B cell (primary cell): ENCODE data around the gene BRSK2. TPM values are rescaled to one million over a fixed set of nuclear protein-coding genes. Genes with fewer than 3 reads are reported as not detected.

ENCODE experiments used
- ATAC-seq: fragments of 200-7000 bp; cut with Tn5 transposase; one replicate; pipeline ENCODE4 v1.10.0; 2021; ENCODE audit warnings: low read depth, mild to moderate bottlenecking, moderate number of reproducible peaks, moderate library complexity
- CTCF ChIA-PET: fragments of 350-600 bp; sonication (Branson Sonifier 250); formaldehyde crosslinking; loops from one replicate; lab custom pipeline; 2021; ENCODE audit warnings: antibody characterized with exemption, inconsistent platforms; lab: Charles Lee
- POLR2A ChIA-PET: fragments of 350-600 bp; sonication (Branson Sonifier 250); formaldehyde crosslinking; loops from one replicate; lab custom pipeline; 2021; ENCODE audit warnings: antibody characterized with exemption; lab: Charles Lee
- DNase-seq: peaks from one replicate; pipeline ENCODE4 v3.0.0; 2013
- H2AFZ ChIP-seq: 2 replicates; pipeline ENCODE4 v1.6.1; 2012; ENCODE audit warnings: mild to moderate bottlenecking, low read depth, low read length; ENCODE audit not compliant: insufficient read depth, poor library complexity, severe bottlenecking
- H3K27ac ChIP-seq, 2 donors: 1 replicate in 1 of 2; 2 replicates in 1 of 2; pipeline ENCODE4 v1.5.1; 2012 to 2013; ENCODE audit warnings: low read length in 2 of 2, mild to moderate bottlenecking in 2 of 2, moderate library complexity in 1 of 2
- H3K27me3 ChIP-seq, 4 experiments: fragments of 200-600 bp in 1 of 4; sonication (generic) in 1 of 4; replicated peaks in 1 of 4; 1 replicate in 2 of 4; 2 replicates in 2 of 4; pipeline versions ENCODE4 v1.6.1 to v1.7.0; 2013 to 2016; ENCODE audit warnings: low read length in 3 of 4, mild to moderate bottlenecking in 2 of 4, mixed read lengths in 1 of 4, moderate library complexity in 1 of 4; ENCODE audit not compliant: insufficient read depth in 4 of 4, control insufficient read depth in 3 of 4; ENCODE audit errors: control extremely low read depth in 1 of 4
- H3K36me3 ChIP-seq, 2 experiments: replicated peaks in 1 of 2; 1 replicate in 1 of 2; 2 replicates in 1 of 2; pipeline versions ENCODE4 v1.6.1 to v1.7.1; 2013; ENCODE audit warnings: low read length in 1 of 2; ENCODE audit not compliant: insufficient read depth in 2 of 2, control insufficient read depth in 1 of 2; ENCODE audit errors: control extremely low read depth in 1 of 2, extremely low read depth in 1 of 2
- H3K4me1 ChIP-seq, 2 donors: fragments of 200-600 bp in 1 of 2; sonication (generic) in 1 of 2; 1 replicate in 1 of 2; 2 replicates in 1 of 2; pipeline versions ENCODE4 v1.5.1 to v1.6.1; 2013 to 2017; ENCODE audit warnings: low read length in 2 of 2; ENCODE audit not compliant: control insufficient read depth in 2 of 2, insufficient read depth in 2 of 2
- H3K4me2 ChIP-seq: replicated peaks from 2 replicates; pipeline ENCODE3; 2012; ENCODE audit warnings: mild to moderate bottlenecking, low read depth, low read length; ENCODE audit not compliant: poor library complexity, severe bottlenecking
- H3K4me3 ChIP-seq, 5 experiments: fragments of 200-600 bp in 1 of 5; sonication (generic) in 1 of 5; 1 replicate in 3 of 5; 2 replicates in 2 of 5; pipeline versions ENCODE4 v1.5.1 to v1.7.0; 2011 to 2016; ENCODE audit warnings: low read length in 4 of 5, mild to moderate bottlenecking in 4 of 5, low read depth in 2 of 5, control low read depth in 1 of 5, moderate library complexity in 1 of 5; ENCODE audit not compliant: insufficient read depth in 1 of 5; ENCODE audit errors: control extremely low read depth in 1 of 5, extremely low read depth in 1 of 5
- H3K79me2 ChIP-seq: fragments of 200-600 bp; sonication (generic); one replicate; pipeline ENCODE4 v1.6.0; 2016; ENCODE audit warnings: low read length; ENCODE audit not compliant: control insufficient read depth, insufficient read depth
- H3K9ac ChIP-seq: fragments of 200-600 bp; sonication (generic); 2 replicates; pipeline ENCODE4 v1.6.1; 2017; ENCODE audit warnings: mild to moderate bottlenecking, low read length, moderate library complexity
- H3K9me3 ChIP-seq, 3 donors: one replicate each; pipeline versions ENCODE4 v1.6.1 to v1.7.1; 2013; ENCODE audit warnings: low read length in 2 of 3; ENCODE audit not compliant: control insufficient read depth in 2 of 3, insufficient read depth in 1 of 3; ENCODE audit errors: control extremely low read depth in 1 of 3
- H4K20me1 ChIP-seq: 2 replicates; pipeline ENCODE4 v1.6.0; 2012; ENCODE audit warnings: mild to moderate bottlenecking, low read length; ENCODE audit not compliant: insufficient read depth, control insufficient read depth, poor library complexity, severe bottlenecking
- H3K27ac Mint-ChIP-seq: one replicate; pipeline ENCODE4 v1.8.0; 2021; ENCODE audit warnings: mixed read lengths
- H3K27me3 Mint-ChIP-seq: one replicate; pipeline ENCODE4 v1.8.0; 2021; ENCODE audit warnings: mixed read lengths
- H3K4me1 Mint-ChIP-seq: one replicate; pipeline ENCODE4 v1.8.0; 2021; ENCODE audit warnings: mixed read lengths
- H3K4me3 Mint-ChIP-seq: one replicate; pipeline ENCODE4 v1.8.0; 2021; ENCODE audit warnings: mixed read lengths
- H3K9me3 Mint-ChIP-seq: one replicate; pipeline ENCODE4 v1.8.0; 2022; ENCODE audit warnings: mixed read lengths; ENCODE audit not compliant: insufficient read depth
- EZH2 ChIP-seq: IDR thresholded peaks from 2 replicates; pipeline ENCODE4 v1.6.1; 2012; ENCODE audit warnings: borderline replicate concordance, low read depth, mild to moderate bottlenecking, moderate library complexity, low read length; ENCODE audit not compliant: insufficient read depth, poor library complexity, severe bottlenecking
- WGBS: methylation state at CpG from one replicate; pipeline ENCODE4 v1.1.5; 2013; ENCODE audit warnings: missing lambda C conversion rate; ENCODE audit not compliant: insufficient coverage; 5-methylcytosine and 5-hydroxymethylcytosine counted together
- intact Hi-C: fragments of 100-400 bp; cut with micrococcal nuclease; formaldehyde crosslinking; loops from one replicate; pipeline ENCODE4 v1.10.0; 2022
- polyA plus RNA-seq: library from polyadenylated mRNA; depleted of rRNA; stranded (reverse); fragments of >200 nt; gene quantifications from 2 replicates; pipeline ENCODE4 v1.2.3, GENCODE V29; 2012
- total RNA-seq, 2 donors: library from RNA; stranded (reverse); fragments of 120-200 nt in 1 of 2; gene quantifications; 1 replicate in 1 of 2; 2 replicates in 1 of 2; pipeline versions ENCODE4 v1.2.3 to v1.2.4, GENCODE V29; 2013 to 2022
- TF ChIP-seq, protein P1 (sequence below): fragments of 200-600 bp; IDR thresholded peaks from one replicate; pipeline ENCODE4 v1.8.0; 2022; ENCODE audit warnings: antibody characterized with exemption, mild to moderate bottlenecking

BRSK2 gene
- total and polyA plus RNA-seq, 2 donors (not counting 1 experiment from before 2014, with no cell fraction given) = 0.51 to 0.79 TPM

DNA sequence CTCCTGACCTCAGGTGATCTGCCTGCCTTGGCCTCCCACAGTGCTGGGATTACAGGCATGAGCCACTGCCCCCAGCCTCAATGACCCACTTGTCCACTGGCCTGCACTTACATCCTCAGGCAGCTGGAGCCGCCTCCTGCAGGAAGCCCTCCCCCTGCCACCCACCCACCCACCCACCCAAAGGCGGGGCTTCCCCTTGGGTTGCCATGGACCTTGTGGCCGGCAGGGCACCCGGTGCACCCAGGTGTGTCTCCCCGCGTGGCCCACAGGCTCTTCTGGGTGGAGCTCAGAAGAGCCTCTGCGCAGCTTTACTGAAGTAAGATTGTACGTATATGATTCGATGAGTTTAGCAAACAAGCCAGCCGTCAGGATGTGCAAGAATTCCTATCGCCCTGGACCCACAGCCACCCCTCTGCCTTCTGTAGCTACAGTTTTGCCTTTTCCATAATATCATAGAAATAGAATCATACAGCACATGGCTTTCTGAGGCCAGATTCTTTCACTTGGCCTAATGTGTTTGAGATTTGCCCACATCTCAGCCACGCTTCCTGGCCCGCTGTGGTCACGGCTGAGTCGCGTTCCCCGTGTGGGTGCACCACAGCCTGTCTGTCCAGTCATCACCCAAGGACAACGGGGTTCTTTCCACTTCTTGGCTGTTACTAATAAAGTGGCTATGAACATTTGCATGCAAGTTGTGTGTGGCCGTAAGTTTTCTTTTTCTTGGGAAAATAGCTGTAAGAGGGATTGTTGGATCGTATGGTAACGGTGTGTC lies 5.3 kb upstream of the BRSK2 start:
- ATAC-seq (peak; percentile 54), DNase-seq (peak; percentile 51)
- H3K27ac Mint-ChIP-seq = peak overlapping the region; percentile 96
- Histone ChIP-seq H3K4me1 (peaks cover 12 to 39% of the 10 kb centered on the region in 2 donors), H2AFZ (no peak overlapping the region), H3K4me2 (peak overlapping the region; percentile 29), H3K27me3 (peaks cover 0 to 14% (median 6%) of the 10 kb centered on the region in 4 experiments), H3K9me3 (peaks cover 0 to 27% (median 0%) of the 10 kb centered on the region in 3 donors), H4K20me1 (no peaks in the 10 kb centered on the region), H3K4me3 (no peak overlapping the region), H3K27ac (peak overlapping the region; percentile 20 to 30), H3K79me2 (no peaks in the 10 kb centered on the region), H3K9ac (no peak overlapping the region), H3K36me3 (no peaks in the 10 kb centered on the region)
- H3K9me3 Mint-ChIP-seq = peaks cover 4% of the 10 kb centered on the region
- no peaks in the 10 kb centered on the region for H3K27me3 Mint-ChIP-seq
- intact Hi-C loops = loop anchor here (10.0 kb wide), 1 partner anchor 810 kb away; the partner anchor contains the start of gene PHRF1
- ChIA-PET POLR2A (interaction anchor here (0.6 to 2.9 kb wide), 2 partner anchors 49 to 75 kb away, joined by 5 to 15 read pairs; partner anchors contain the start of gene TOLLIP), CTCF (interaction anchor here (5.7 kb wide), 1 partner anchor 74 kb away, joined by 31 read pairs; the partner anchor contains the start of gene TOLLIP)
- peak overlapping the region; percentile 79 for H3K4me3 Mint-ChIP-seq
- H3K4me1 Mint-ChIP-seq = peaks cover 40% of the 10 kb centered on the region
- WGBS = 67% methylated on average over 13 of the region's 21 CpGs
- no peak for TF ChIP-seq EZH2
- TF ChIP-seq, protein P1, sequence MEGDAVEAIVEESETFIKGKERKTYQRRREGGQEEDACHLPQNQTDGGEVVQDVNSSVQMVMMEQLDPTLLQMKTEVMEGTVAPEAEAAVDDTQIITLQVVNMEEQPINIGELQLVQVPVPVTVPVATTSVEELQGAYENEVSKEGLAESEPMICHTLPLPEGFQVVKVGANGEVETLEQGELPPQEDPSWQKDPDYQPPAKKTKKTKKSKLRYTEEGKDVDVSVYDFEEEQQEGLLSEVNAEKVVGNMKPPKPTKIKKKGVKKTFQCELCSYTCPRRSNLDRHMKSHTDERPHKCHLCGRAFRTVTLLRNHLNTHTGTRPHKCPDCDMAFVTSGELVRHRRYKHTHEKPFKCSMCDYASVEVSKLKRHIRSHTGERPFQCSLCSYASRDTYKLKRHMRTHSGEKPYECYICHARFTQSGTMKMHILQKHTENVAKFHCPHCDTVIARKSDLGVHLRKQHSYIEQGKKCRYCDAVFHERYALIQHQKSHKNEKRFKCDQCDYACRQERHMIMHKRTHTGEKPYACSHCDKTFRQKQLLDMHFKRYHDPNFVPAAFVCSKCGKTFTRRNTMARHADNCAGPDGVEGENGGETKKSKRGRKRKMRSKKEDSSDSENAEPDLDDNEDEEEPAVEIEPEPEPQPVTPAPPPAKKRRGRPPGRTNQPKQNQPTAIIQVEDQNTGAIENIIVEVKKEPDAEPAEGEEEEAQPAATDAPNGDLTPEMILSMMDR = no peak

DNA sequence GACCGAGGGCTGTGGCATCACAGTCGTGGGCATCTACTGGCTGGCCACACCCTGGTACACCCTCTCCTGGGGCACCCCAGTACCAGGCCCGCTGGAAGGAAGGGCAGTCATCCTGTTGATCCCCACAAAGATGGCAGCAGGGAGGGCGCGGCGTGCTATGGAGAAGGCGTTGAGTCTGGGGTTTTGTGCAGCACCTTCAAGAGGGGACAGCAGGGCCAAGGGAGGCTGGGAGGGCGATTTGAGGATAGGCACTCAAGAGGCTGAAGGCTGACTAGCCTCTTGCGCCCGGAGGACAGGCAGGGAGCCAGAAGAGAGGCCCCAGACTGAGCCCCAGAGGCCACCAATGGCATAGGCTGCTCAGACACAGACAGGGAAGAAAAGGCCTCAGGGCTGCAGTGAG lies 2.2 kb upstream of the BRSK2 start:
- TF ChIP-seq EZH2 = no peak
- TF ChIP-seq, protein P1 = no peak
- Histone ChIP-seq H3K79me2 (no peaks in the 10 kb centered on the region), H3K4me1 (peaks cover 25 to 46% of the 10 kb centered on the region in 2 donors), H3K27me3 (peaks cover 0 to 33% (median 18%) of the 10 kb centered on the region in 4 experiments), H3K36me3 (no peaks in the 10 kb centered on the region), H3K9ac (no peak overlapping the region), H3K4me3 (no peak overlapping the region), H3K27ac (no peak overlapping the region), H4K20me1 (no peaks in the 10 kb centered on the region), H3K4me2 (no peak overlapping the region), H2AFZ (no peak overlapping the region), H3K9me3 (peaks cover 0 to 20% (median 0%) of the 10 kb centered on the region in 3 donors)
- ChIA-PET POLR2A (no interaction called here), CTCF (interaction anchor here (1.6 kb wide), 1 partner anchor 78 kb away, joined by 3 read pairs; the partner anchor contains the start of gene TOLLIP)
- 94% methylated on average over 10 of the region's 10 CpGs for WGBS
- Mint-ChIP-seq H3K27ac (peak overlapping the region; percentile 26), H3K4me1 (peaks cover 44% of the 10 kb centered on the region), H3K4me3 (peak overlapping the region; percentile 57), H3K27me3 (peaks cover 15% of the 10 kb centered on the region), H3K9me3 (no peaks in the 10 kb centered on the region)
- intact Hi-C loops = loop anchor here (5.0 to 10.0 kb wide), 2 partner anchors 185 to 813 kb away; partner anchors contain the start of gene PHRF1
- no peak for ATAC-seq
- DNase-seq = peak; percentile 22
